Activated naive CD8-positive, alpha-beta T cell (primary cell): ENCODE data around the gene IFFO2.

Source experiments
- H3K27ac Mint-ChIP-seq: one replicate; pipeline ENCODE4 v1.8.0; 2021; ENCODE audit warnings: mixed read lengths
- H3K27me3 Mint-ChIP-seq: one replicate; pipeline ENCODE4 v1.8.0; 2021; ENCODE audit warnings: mixed read lengths
- H3K36me3 Mint-ChIP-seq: one replicate; pipeline ENCODE4 v1.8.0; 2021; ENCODE audit warnings: mixed read lengths
- H3K4me1 Mint-ChIP-seq: one replicate; pipeline ENCODE4 v1.8.0; 2021; ENCODE audit warnings: low read depth, mixed read lengths
- H3K4me3 Mint-ChIP-seq: one replicate; pipeline ENCODE4 v1.8.0; 2021; ENCODE audit warnings: mild to moderate bottlenecking, mixed read lengths
- H3K9me3 Mint-ChIP-seq: one replicate; pipeline ENCODE4 v1.8.0; 2021; ENCODE audit warnings: low read depth, mixed read lengths

Gene IFFO2

DNA sequence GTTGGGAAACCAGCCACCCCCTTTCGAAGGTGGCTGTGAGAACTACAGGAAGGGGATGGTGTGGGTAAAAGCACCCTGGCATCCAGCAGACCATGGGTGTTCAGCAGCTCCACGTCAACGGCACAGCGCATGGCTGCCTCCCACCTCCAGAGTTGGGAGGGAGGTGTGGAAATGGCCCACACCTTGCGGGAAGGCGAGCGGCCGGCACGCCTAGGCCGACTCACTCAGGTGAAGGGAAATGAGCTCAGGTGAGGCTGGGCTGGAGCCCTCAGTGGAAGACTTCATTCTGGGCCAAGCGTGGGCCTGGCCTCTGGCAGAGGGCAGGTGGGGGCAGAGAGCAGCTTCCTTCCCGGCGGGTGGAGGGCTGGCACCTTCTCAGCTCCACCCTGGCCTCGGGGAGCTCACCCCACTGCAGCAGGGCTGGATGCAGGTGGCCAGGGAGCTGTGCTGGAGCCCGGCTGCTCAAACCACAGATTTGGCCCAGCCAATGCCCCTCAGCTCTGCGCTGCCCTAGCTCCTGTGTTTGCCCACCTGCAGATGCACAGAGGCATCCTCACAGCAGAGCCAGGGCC, 29.3 kb downstream of the IFFO2 start:
- H3K4me1 Mint-ChIP-seq, result peaks cover 78% of the 10 kb centered on the region
- no peaks in the 10 kb centered on the region for H3K27me3 Mint-ChIP-seq
- no peaks in the 10 kb centered on the region for H3K9me3 Mint-ChIP-seq
- peak overlapping the region; percentile 98 for H3K27ac Mint-ChIP-seq
- H3K4me3 Mint-ChIP-seq, result peak overlapping the region; percentile 85
- no peaks in the 10 kb centered on the region for H3K36me3 Mint-ChIP-seq

GRCh38 chr1:18926315-18927081, 30.0 kb downstream of the IFFO2 start:
- H3K4me3 Mint-ChIP-seq, result peak overlapping the region; percentile 85
- no peaks in the 10 kb centered on the region for H3K9me3 Mint-ChIP-seq
- peaks cover 73% of the 10 kb centered on the region for H3K4me1 Mint-ChIP-seq
- H3K27me3 Mint-ChIP-seq, result no peaks in the 10 kb centered on the region
- no peaks in the 10 kb centered on the region for H3K36me3 Mint-ChIP-seq
- H3K27ac Mint-ChIP-seq, result peak overlapping the region; percentile 98

- no peaks in the 10 kb centered on the region for H3K36me3 Mint-ChIP-seq
- no peaks in the 10 kb centered on the region for H3K9me3 Mint-ChIP-seq
- H3K27me3 Mint-ChIP-seq, result no peaks in the 10 kb centered on the region
- peak overlapping the region; percentile 54 for H3K4me3 Mint-ChIP-seq
- peaks cover 64% of the 10 kb centered on the region for H3K4me1 Mint-ChIP-seq
- H3K27ac Mint-ChIP-seq, result peak overlapping the region; percentile 80
Observed at GRCh38 chr1:18925279-18925678, 31.2 kb downstream of the IFFO2 start.

DNA sequence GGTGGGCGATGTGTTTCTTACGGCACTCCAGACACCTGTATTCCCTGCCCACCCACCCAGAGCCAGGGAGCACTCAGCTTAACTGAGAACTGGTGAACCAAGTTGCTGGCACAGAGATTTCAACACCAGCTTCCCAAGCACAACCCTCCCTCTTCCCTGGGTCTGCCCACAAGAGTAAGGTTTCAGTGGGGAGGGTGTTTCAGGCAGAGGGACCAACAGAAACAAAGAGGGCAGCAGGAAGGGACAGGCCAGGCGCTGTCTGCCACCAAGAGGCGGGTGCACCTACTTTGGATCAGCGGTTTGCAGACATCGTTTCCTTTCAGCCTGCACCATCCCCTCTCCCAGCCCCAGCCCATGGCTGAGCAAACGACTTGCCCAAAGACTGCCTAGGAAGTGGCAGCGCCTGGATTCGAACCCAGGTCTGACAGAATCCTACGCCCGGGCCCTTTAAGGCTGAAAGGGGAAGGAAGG, 32.2 kb downstream of the IFFO2 start:
- Mint-ChIP-seq H3K27ac (no peak overlapping the region), H3K36me3 (peaks cover 2% of the 10 kb centered on the region), H3K27me3 (no peaks in the 10 kb centered on the region), H3K4me1 (peaks cover 55% of the 10 kb centered on the region), H3K9me3 (no peaks in the 10 kb centered on the region), H3K4me3 (no peak overlapping the region)

- H3K4me1 Mint-ChIP-seq, result peaks cover 51% of the 10 kb centered on the region
- no peaks in the 10 kb centered on the region for H3K27me3 Mint-ChIP-seq
- H3K4me3 Mint-ChIP-seq, result peak overlapping the region; percentile 20
- no peaks in the 10 kb centered on the region for H3K9me3 Mint-ChIP-seq
- H3K27ac Mint-ChIP-seq, result no peak overlapping the region
- peaks cover 2% of the 10 kb centered on the region for H3K36me3 Mint-ChIP-seq
Observed at GRCh38 chr1:18923756-18924211, 32.7 kb downstream of the IFFO2 start.

- Mint-ChIP-seq H3K9me3 (no peaks in the 10 kb centered on the region), H3K36me3 (peaks cover 2% of the 10 kb centered on the region), H3K27ac (no peak overlapping the region), H3K4me1 (peaks cover 44% of the 10 kb centered on the region), H3K4me3 (peak overlapping the region; percentile 20), H3K27me3 (no peaks in the 10 kb centered on the region)
Observed at GRCh38 chr1:18922848-18923755, 33.4 kb downstream of the IFFO2 start.

DNA sequence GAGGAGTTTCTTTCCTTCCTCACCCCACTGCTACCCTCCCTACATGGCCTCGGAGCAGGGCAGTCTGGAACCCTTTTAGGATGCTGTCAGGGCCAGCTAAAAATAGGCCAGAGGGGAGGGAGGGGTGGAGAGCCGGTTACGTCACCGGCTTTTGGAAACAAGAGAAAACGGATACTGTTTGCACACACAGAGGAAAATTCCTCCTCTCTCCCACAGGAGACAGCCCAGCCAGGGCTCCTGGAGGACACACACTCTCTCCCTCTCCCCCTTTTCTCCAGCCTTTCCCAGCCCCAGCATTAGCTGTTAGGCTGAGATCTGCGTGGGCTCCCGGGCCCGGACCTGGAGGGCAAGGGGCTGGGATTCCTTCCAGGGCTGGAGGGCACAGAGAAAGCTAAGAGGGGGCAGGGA, 34.2 kb downstream of the IFFO2 start:
- H3K27me3 Mint-ChIP-seq, result no peaks in the 10 kb centered on the region
- H3K4me3 Mint-ChIP-seq, result no peak overlapping the region
- H3K36me3 Mint-ChIP-seq, result peaks cover 2% of the 10 kb centered on the region
- peaks cover 37% of the 10 kb centered on the region for H3K4me1 Mint-ChIP-seq
- no peaks in the 10 kb centered on the region for H3K9me3 Mint-ChIP-seq
- no peak overlapping the region for H3K27ac Mint-ChIP-seq

GRCh38 chr1:18921516-18922251, 34.8 kb downstream of the IFFO2 start:
- Mint-ChIP-seq H3K4me3 (no peak overlapping the region), H3K4me1 (peaks cover 33% of the 10 kb centered on the region), H3K27ac (no peak overlapping the region), H3K27me3 (no peaks in the 10 kb centered on the region), H3K36me3 (peaks cover 2% of the 10 kb centered on the region), H3K9me3 (no peaks in the 10 kb centered on the region)

GRCh38 chr1:18920931-18921330, 35.5 kb downstream of the IFFO2 start:
- Mint-ChIP-seq H3K4me3 (no peak overlapping the region), H3K9me3 (no peaks in the 10 kb centered on the region), H3K27me3 (no peaks in the 10 kb centered on the region), H3K36me3 (peaks cover 2% of the 10 kb centered on the region), H3K27ac (no peak overlapping the region), H3K4me1 (peaks cover 32% of the 10 kb centered on the region)

GRCh38 chr1:18919956-18920355, 36.5 kb downstream of the IFFO2 start:
- Mint-ChIP-seq H3K27me3 (no peaks in the 10 kb centered on the region), H3K4me1 (peaks cover 25% of the 10 kb centered on the region), H3K36me3 (peaks cover 2% of the 10 kb centered on the region), H3K27ac (no peak overlapping the region), H3K4me3 (no peak overlapping the region), H3K9me3 (no peaks in the 10 kb centered on the region)

DNA sequence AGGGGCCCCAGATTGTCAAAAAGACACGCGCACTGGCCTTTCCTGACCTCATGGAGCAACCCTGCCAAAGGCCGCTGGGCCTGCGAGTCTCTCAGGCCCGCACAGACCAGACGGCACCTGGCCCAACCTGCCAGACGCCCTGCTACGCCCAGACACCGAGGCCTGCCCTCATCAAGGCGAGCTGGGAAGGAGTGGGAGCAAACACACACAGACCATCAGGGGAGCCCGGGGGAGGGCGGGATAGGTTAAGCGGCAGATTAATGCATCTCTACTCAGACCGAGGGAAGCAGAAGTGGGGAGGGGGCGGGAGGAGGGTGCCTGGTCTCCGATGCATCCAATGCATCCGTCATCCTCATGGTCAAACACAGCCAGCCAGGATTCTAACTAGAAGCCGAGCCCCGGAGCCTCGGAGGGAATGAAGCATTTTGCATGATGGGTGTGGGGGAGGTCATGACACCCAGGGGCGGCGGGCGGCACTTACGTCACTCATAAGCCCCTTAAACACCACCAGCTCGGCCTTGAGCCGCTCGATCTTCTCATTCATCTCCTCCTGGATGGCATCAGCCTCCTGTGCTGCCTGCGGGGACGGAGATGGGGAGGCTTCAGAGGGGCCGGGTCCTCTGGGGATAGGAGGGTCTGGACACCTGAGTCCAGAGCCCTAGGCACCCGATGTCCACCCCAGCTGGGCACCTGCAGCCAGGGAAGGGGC, 37.1 kb downstream of the IFFO2 start:
- Mint-ChIP-seq H3K4me3 (no peak overlapping the region), H3K27me3 (no peaks in the 10 kb centered on the region), H3K4me1 (peaks cover 19% of the 10 kb centered on the region), H3K9me3 (no peaks in the 10 kb centered on the region), H3K27ac (no peak overlapping the region), H3K36me3 (peaks cover 2% of the 10 kb centered on the region)

DNA sequence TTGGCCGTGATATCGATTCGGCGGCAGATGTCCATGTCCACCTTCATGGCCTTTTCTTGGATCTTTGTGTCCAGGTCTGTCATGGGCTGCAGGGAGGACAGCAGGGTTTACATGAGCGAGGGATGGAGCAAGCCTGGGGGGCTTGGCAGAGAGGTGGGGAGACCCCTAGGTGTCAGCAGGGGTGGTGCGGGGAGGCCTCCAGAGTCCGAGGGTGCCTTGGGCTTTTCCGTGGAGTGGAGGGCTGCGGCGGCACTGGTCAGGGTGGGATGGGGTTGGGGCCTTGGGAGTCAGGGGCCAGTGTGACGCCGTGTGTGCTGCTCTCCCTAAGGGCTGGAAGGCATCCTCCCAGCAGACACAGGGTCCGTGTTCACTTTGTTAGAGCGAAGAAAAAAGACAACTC, 38.1 kb downstream of the IFFO2 start:
- Mint-ChIP-seq H3K27ac (peak overlapping the region; percentile 66), H3K9me3 (no peaks in the 10 kb centered on the region), H3K36me3 (peaks cover 2% of the 10 kb centered on the region), H3K27me3 (no peaks in the 10 kb centered on the region), H3K4me3 (no peak overlapping the region), H3K4me1 (peaks cover 11% of the 10 kb centered on the region)

- Mint-ChIP-seq H3K9me3 (no peaks in the 10 kb centered on the region), H3K27me3 (no peaks in the 10 kb centered on the region), H3K36me3 (peaks cover 2% of the 10 kb centered on the region), H3K27ac (no peak overlapping the region), H3K4me1 (peaks cover 9% of the 10 kb centered on the region), H3K4me3 (no peak overlapping the region)
Observed at GRCh38 chr1:18917071-18917799, 39.2 kb downstream of the IFFO2 start.
